ENCODE data around the gene CLCN3.

The CLCN3 gene

GRCh38 chr4:169661761-169662160 lies 41.4 kb downstream of the CLCN3 start:
- no peak for DNase-seq (ENCODE audit: low read depth, low spot score)
- TF ChIP-seq, protein P1, sequence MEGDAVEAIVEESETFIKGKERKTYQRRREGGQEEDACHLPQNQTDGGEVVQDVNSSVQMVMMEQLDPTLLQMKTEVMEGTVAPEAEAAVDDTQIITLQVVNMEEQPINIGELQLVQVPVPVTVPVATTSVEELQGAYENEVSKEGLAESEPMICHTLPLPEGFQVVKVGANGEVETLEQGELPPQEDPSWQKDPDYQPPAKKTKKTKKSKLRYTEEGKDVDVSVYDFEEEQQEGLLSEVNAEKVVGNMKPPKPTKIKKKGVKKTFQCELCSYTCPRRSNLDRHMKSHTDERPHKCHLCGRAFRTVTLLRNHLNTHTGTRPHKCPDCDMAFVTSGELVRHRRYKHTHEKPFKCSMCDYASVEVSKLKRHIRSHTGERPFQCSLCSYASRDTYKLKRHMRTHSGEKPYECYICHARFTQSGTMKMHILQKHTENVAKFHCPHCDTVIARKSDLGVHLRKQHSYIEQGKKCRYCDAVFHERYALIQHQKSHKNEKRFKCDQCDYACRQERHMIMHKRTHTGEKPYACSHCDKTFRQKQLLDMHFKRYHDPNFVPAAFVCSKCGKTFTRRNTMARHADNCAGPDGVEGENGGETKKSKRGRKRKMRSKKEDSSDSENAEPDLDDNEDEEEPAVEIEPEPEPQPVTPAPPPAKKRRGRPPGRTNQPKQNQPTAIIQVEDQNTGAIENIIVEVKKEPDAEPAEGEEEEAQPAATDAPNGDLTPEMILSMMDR (IDR thresholded peaks at IDR 0.05; ENCODE audit: insufficient read depth, low read length, missing control alignments), result no peak
- POLR2A ChIA-PET, result no interaction called here
- H3K4me3 ChIP-seq (ENCODE audit: low read depth, low read length), result no peak overlapping the region
- CTCF ChIA-PET, result interaction anchor here (1.4 to 5.4 kb wide), 2 partner anchors 45 to 49 kb away, joined by 3 to 24 read pairs; partner anchors contain the start of gene NEK1

DNA sequence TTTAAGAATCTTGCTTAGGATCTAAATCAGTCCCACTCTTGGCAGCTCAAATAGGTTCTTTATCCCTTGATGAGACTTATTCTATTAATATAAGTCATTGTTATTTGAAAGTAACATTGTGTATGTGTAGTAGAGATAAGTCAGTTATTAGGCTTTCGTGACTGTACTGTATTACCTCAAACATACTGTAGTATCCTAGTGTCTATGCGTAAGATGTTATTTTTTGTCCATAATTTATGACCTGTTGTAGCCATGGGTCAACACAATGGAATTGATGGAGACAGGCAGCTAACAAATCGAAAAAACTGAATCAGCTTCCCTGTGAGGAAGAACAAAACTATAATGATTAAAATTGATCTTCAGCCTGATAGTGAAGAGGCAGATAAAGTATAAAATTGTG lies 41.8 kb downstream of the CLCN3 start:
- POLR2A ChIA-PET, result no interaction called here
- no peak overlapping the region for H3K4me3 ChIP-seq (ENCODE audit: low read depth, low read length)
- TF ChIP-seq, protein P1 (IDR thresholded peaks at IDR 0.05; ENCODE audit: insufficient read depth, low read length, missing control alignments), result no peak
- CTCF ChIA-PET, result interaction anchor here (1.4 to 5.4 kb wide), 2 partner anchors 46 to 49 kb away, joined by 3 to 24 read pairs; partner anchors contain the start of gene NEK1
- DNase-seq (ENCODE audit: low read depth, low spot score), result no peak

DNA sequence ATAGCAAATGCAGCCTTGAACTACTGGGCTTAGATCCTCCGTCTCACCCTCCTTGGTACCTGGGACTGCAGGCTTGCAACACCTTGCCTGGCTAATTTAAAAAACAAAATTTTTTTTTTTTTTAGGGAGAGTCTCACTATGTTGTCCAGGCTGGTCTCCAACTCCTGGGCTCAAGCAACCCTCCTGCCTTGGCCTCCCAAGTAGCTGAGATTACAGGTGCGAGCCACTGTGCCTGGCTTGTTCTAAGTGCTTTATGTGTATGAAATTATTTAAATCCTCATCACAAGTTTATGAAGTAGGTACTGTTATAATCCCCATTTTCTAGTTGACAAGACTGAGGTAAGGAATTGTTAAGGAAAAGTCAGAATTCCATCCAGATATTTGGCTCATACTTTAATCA lies 43.0 kb downstream of the CLCN3 start:
- ChIA-PET POLR2A (no interaction called here), CTCF (interaction anchor here (1.1 to 5.4 kb wide), 2 partner anchors 11 to 50 kb away, joined by 3 to 24 read pairs; partner anchors contain the start of gene NEK1)
- no peak for DNase-seq (ENCODE audit: low read depth, low spot score)
- H3K4me3 ChIP-seq (ENCODE audit: low read depth, low read length), result no peak overlapping the region
- TF ChIP-seq, protein P1 (IDR thresholded peaks at IDR 0.05; ENCODE audit: insufficient read depth, low read length, missing control alignments), result no peak

GRCh38 chr4:169663831-169664230 lies 43.5 kb downstream of the CLCN3 start:
- POLR2A ChIA-PET, result no interaction called here
- TF ChIP-seq, protein P1 (IDR thresholded peaks at IDR 0.05; ENCODE audit: insufficient read depth, low read length, missing control alignments), result no peak
- CTCF ChIA-PET, result no interaction called here
- no peak overlapping the region for H3K4me3 ChIP-seq (ENCODE audit: low read depth, low read length)
- no peak for DNase-seq (ENCODE audit: low read depth, low spot score)

DNA sequence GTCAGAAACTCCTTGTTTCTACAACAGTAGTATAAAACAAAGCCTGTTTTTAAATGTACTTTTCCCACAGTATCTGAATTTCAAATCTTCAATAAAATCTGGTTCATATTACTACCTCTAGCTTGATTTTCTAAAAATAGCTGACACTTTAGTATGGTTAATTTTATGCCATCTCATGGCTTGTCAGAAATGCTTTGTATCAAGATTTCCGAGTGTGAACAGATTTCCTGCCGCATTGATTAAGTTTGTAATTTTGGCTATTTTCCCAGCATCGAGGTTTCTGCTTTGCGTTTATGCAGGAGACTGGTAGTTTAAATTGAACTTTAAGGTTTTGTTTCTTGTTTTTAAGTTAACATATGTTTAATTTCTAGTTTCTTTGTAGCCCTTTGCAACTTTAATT lies 44.2 kb downstream of the CLCN3 start:
- ChIA-PET POLR2A (no interaction called here), CTCF (no interaction called here)
- TF ChIP-seq, protein P1 (IDR thresholded peaks at IDR 0.05; ENCODE audit: insufficient read depth, low read length, missing control alignments), result no peak
- H3K4me3 ChIP-seq (ENCODE audit: low read depth, low read length), result no peak overlapping the region
- DNase-seq (ENCODE audit: low read depth, low spot score), result no peak

GRCh38 chr4:169665046-169665737 lies 44.8 kb downstream of the CLCN3 start:
- no peak for DNase-seq (ENCODE audit: low read depth, low spot score)
- TF ChIP-seq, protein P1 (IDR thresholded peaks at IDR 0.05; ENCODE audit: insufficient read depth, low read length, missing control alignments), result no peak
- POLR2A ChIA-PET, result no interaction called here
- CTCF ChIA-PET, result no interaction called here
- H3K4me3 ChIP-seq (ENCODE audit: low read depth, low read length), result no peak overlapping the region
